IMR-90 (cell line): ENCODE data around the gene CABS1. TPM values are rescaled to one million over a fixed set of nuclear protein-coding genes. Genes with fewer than 3 reads are reported as not detected.

Source experiments
- ATAC-seq: fragments of 200-7000 bp; cut with Tn5 transposase; 2 replicates; pipeline ENCODE4 v1.9.1; 2020; ENCODE audit warnings: low read depth, mild to moderate bottlenecking, moderate library complexity
- BruUV-seq: library from RNA; stranded (reverse); fragments of 400-500 nt; replicated peaks from 2 replicates; lab custom pipeline; 2021; lab: Mats Ljungman, UMichigan
- CTCF ChIA-PET: fragments of 300-600 bp; formaldehyde crosslinking; extraction: SDS; loops from one replicate; lab custom pipeline; 2021; ENCODE audit warnings: antibody characterized with exemption; lab: Yijun Ruan, JAX
- POLR2A ChIA-PET: fragments of 300-600 bp; sonication (Branson Sonifier 250); formaldehyde crosslinking; loops from one replicate; lab custom pipeline; 2022; ENCODE audit warnings: antibody characterized with exemption; ENCODE audit not compliant: unreplicated experiment; lab: Charles Lee
- DNase-seq: peaks from one replicate; pipeline ENCODE4 v3.0.0; 2013
- H2AFZ ChIP-seq: replicated peaks from 2 replicates; pipeline ENCODE3; 2013; ENCODE audit warnings: low read length, mild to moderate bottlenecking; ENCODE audit not compliant: poor library complexity
- H2AK5ac ChIP-seq: 2 replicates; pipeline ENCODE4 v1.6.1; 2013; ENCODE audit warnings: low read depth, low read length, inconsistent platforms
- H2AK9ac ChIP-seq: replicated peaks from 2 replicates; pipeline ENCODE3; 2013; ENCODE audit warnings: mild to moderate bottlenecking, low read depth, low read length, moderate library complexity; ENCODE audit not compliant: poor library complexity
- H2BK120ac ChIP-seq: 2 replicates; pipeline ENCODE4 v1.6.1; 2013; ENCODE audit warnings: low read depth, low read length, inconsistent platforms
- H2BK15ac ChIP-seq: 3 replicates; pipeline ENCODE4 v1.6.1; 2013; ENCODE audit warnings: low read depth, low read length, inconsistent platforms
- H2BK20ac ChIP-seq: 2 replicates; pipeline ENCODE4 v1.6.1; 2013; ENCODE audit warnings: low read depth, mild to moderate bottlenecking, inconsistent platforms, low read length, moderate library complexity
- H2BK5ac ChIP-seq: 2 replicates; pipeline ENCODE4 v1.6.1; 2013; ENCODE audit warnings: mild to moderate bottlenecking, low read depth, low read length, inconsistent platforms; ENCODE audit not compliant: poor library complexity, severe bottlenecking
- H3K14ac ChIP-seq: replicated peaks from 2 replicates; pipeline ENCODE4 v1.6.1; 2013; ENCODE audit warnings: low read depth, low read length, inconsistent platforms
- H3K18ac ChIP-seq: 2 replicates; pipeline ENCODE4 v1.6.1; 2013; ENCODE audit warnings: low read depth, low read length, control low read depth
- H3K23ac ChIP-seq: 2 replicates; pipeline ENCODE4 v1.6.1; 2013; ENCODE audit warnings: low read depth, low read length, inconsistent platforms
- H3K27ac ChIP-seq: 2 replicates; pipeline ENCODE4 v1.5.1; 2013; ENCODE audit warnings: mild to moderate bottlenecking, control low read depth, low read length; ENCODE audit not compliant: insufficient read depth
- H3K27me3 ChIP-seq: 2 replicates; pipeline ENCODE4 v1.6.1; 2013; ENCODE audit warnings: low read length; ENCODE audit not compliant: control insufficient read depth, insufficient read depth
- H3K36me3 ChIP-seq: 2 replicates; pipeline ENCODE4 v1.6.1; 2013; ENCODE audit warnings: low read length, mixed read lengths; ENCODE audit not compliant: control insufficient read depth, insufficient read depth
- H3K4ac ChIP-seq: 2 replicates; pipeline ENCODE4 v1.6.1; 2013; ENCODE audit warnings: low read depth, low read length, inconsistent platforms
- H3K4me1 ChIP-seq: 2 replicates; pipeline ENCODE4 v1.6.1; 2013; ENCODE audit warnings: low read length, mixed read lengths; ENCODE audit not compliant: control insufficient read depth, insufficient read depth
- H3K4me2 ChIP-seq: 2 replicates; pipeline ENCODE4 v1.6.1; 2013; ENCODE audit warnings: low read depth, mild to moderate bottlenecking, control low read depth, low read length, moderate library complexity
- H3K4me3 ChIP-seq: 2 replicates; pipeline ENCODE4 v1.5.1; 2013; ENCODE audit warnings: low read depth, mild to moderate bottlenecking, control low read depth, low read length, moderate library complexity; ENCODE audit not compliant: insufficient read depth
- H3K56ac ChIP-seq: 2 replicates; pipeline ENCODE4 v1.6.1; 2013; ENCODE audit warnings: low read length, inconsistent platforms; ENCODE audit not compliant: insufficient read depth; ENCODE audit errors: extremely low read depth
- H3K79me1 ChIP-seq, 2 experiments: 2 replicates each; pipeline ENCODE4 v1.6.1; 2013; ENCODE audit warnings: low read length in 2 of 2, inconsistent platforms in 1 of 2, low read depth in 1 of 2
- H3K9ac ChIP-seq: 2 replicates; pipeline ENCODE4 v1.6.1; 2013; ENCODE audit warnings: low read depth, low read length, control low read depth
- H3K9me1 ChIP-seq: 2 replicates; pipeline ENCODE4 v1.6.1; 2013; ENCODE audit warnings: low read length, inconsistent platforms; ENCODE audit not compliant: insufficient read depth
- H3K9me3 ChIP-seq: 2 replicates; pipeline ENCODE4 v1.6.1; 2013; ENCODE audit warnings: low read length; ENCODE audit not compliant: control insufficient read depth, insufficient read depth
- H4K20me1 ChIP-seq: 2 replicates; pipeline ENCODE4 v1.6.1; 2013; ENCODE audit warnings: low read length, inconsistent platforms; ENCODE audit not compliant: insufficient read depth
- H4K5ac ChIP-seq: 2 replicates; pipeline ENCODE4 v1.6.1; 2013; ENCODE audit warnings: mild to moderate bottlenecking, low read depth, low read length, control low read depth
- H4K8ac ChIP-seq, 2 experiments: 2 replicates each; pipeline ENCODE4 v1.6.1; 2013; ENCODE audit warnings: low read depth in 2 of 2, low read length in 2 of 2, control low read depth in 1 of 2, inconsistent platforms in 1 of 2
- H4K91ac ChIP-seq: 2 replicates; pipeline ENCODE4 v1.6.1; 2013; ENCODE audit warnings: low read depth, low read length, inconsistent platforms; ENCODE audit not compliant: insufficient read depth
- CEBPB ChIP-seq: IDR thresholded peaks from 2 replicates; pipeline ENCODE4 v1.6.1; 2012; ENCODE audit warnings: low read depth, low read length, improper control_type of control experiment
- CHD1 ChIP-seq: IDR thresholded peaks from 2 replicates; pipeline ENCODE4 v1.6.1; 2012; ENCODE audit warnings: low read depth, low read length, improper control_type of control experiment
- WGBS, 2 experiments: methylation state at CpG; one replicate each; pipeline versions ENCODE4 v1.1.5 to v1.1.7; 2013; ENCODE audit warnings: missing lambda C conversion rate in 2 of 2; ENCODE audit not compliant: insufficient read length in 1 of 2; ENCODE audit errors: extremely low coverage in 2 of 2; 5-methylcytosine and 5-hydroxymethylcytosine counted together
- dilution Hi-C: fragments of 300-500 bp; cut with HindIII; formaldehyde crosslinking; loops from one replicate; pipeline ENCODE4 v1.14.3; 2018; ENCODE audit warnings: low sequenced_read_pairs; ENCODE audit not compliant: unreplicated experiment
- in situ Hi-C: fragments of 300-500 bp; cut with MboI; formaldehyde crosslinking; loops from 3 replicates; pipeline ENCODE4 v1.14.3; 2019; ENCODE audit warnings: low sequenced_read_pairs, inconsistent platforms, mixed read lengths
- intact Hi-C: fragments of 100-400 bp; cut with micrococcal nuclease; formaldehyde crosslinking; loops from 2 replicates; pipeline ENCODE4 v1.10.0; 2022
- polyA plus RNA-seq, 3 experiments: library from polyadenylated mRNA; depleted of rRNA; stranded (reverse); fragments of >200 nt; gene quantifications; 2 replicates each; pipeline ENCODE4 v1.2.3, GENCODE V29; 2012; ENCODE audit warnings: low replicate concordance in 1 of 3
- total RNA-seq: library from RNA; depleted of rRNA; stranded (reverse); fragments of >200 nt; gene quantifications from 2 replicates; pipeline ENCODE4 v1.2.3, GENCODE V29; 2012

The CABS1 gene
- total and polyA plus RNA-seq, 2 of the 4 experiments (the other 2 are of a cell fraction), result not detected

- Histone ChIP-seq H3K79me1 (no peaks in the 10 kb centered on the region), H3K18ac (no peak overlapping the region), H4K91ac (no peak overlapping the region), H3K4me1 (no peaks in the 10 kb centered on the region), H3K27ac (no peak overlapping the region), H3K9me1 (no peaks in the 10 kb centered on the region), H4K20me1 (no peaks in the 10 kb centered on the region), H3K4ac (no peak overlapping the region), H3K56ac (no peak overlapping the region), H4K5ac (no peak overlapping the region), H3K9ac (no peak overlapping the region), H3K4me2 (no peak overlapping the region), H2AK9ac (no peak overlapping the region), H2AK5ac (no peak overlapping the region), H2BK20ac (no peak overlapping the region), H3K27me3 (no peaks in the 10 kb centered on the region), H3K14ac (no peak overlapping the region), H4K8ac (no peak overlapping the region), H2AFZ (no peak overlapping the region), H3K4me3 (no peak overlapping the region), H3K23ac (no peak overlapping the region), H3K36me3 (no peaks in the 10 kb centered on the region), H2BK5ac (no peak overlapping the region), H2BK15ac (no peak overlapping the region), H3K9me3 (no peaks in the 10 kb centered on the region), H2BK120ac (no peak overlapping the region)
- no peak for DNase-seq
- dilution Hi-C loops (no loop called here), in situ Hi-C loops (no loop called here), intact Hi-C loops (no loop called here)
- ChIA-PET CTCF (no interaction called here), POLR2A (no interaction called here)
- BruUV-seq, result no TSS peak
- no CpG with 5 or more reads among the region's 1 CpG for WGBS, 2 experiments
- peak; percentile 37 for TF ChIP-seq CEBPB
- no peak for TF ChIP-seq CHD1
- ATAC-seq, result no peak
Observed at GRCh38 chr4:70367813-70368212, 33.0 kb downstream of the CABS1 start.
